ENCODE measurements around the gene CGREF1. TPM values are rescaled to one million over a fixed set of nuclear protein-coding genes. Genes with fewer than 3 reads are reported as not detected.

CGREF1 gene
- total RNA-seq, 1 experiment from 2014 or later, result 4.0 TPM

- Histone ChIP-seq H3K9me3 (ENCODE audit: control insufficient read depth in 1 of 2, insufficient read depth in 1 of 2, low read depth in 1 of 2, low read length in 2 of 2) (no peaks in the 10 kb centered on the region), H3K9me2 (ENCODE audit: insufficient read depth) (no peaks in the 10 kb centered on the region), H3K4me3 (replicated peaks in 1 of 2; ENCODE audit: low read depth in 1 of 2, low read length in 2 of 2) (no peak overlapping the region), H3K36me3 (ENCODE audit: control insufficient read depth in 1 of 2, insufficient read depth in 2 of 2, low read length in 2 of 2) (no peaks in the 10 kb centered on the region), H3K79me2 (ENCODE audit: insufficient read depth, low read length) (no peaks in the 10 kb centered on the region), H3K9ac (ENCODE audit: low read length) (no peak overlapping the region), H3K27ac (ENCODE audit: low read depth, low read length) (no peak overlapping the region), H3K4me1 (ENCODE audit: control insufficient read depth in 1 of 2, insufficient read depth in 2 of 2, low read length in 2 of 2) (peaks cover 0 to 9% of the 10 kb centered on the region in 2 experiments; a peak in 1 of 4 replicates), H4K20me1 (ENCODE audit: insufficient read depth) (no peaks in the 10 kb centered on the region), H3K27me3 (ENCODE audit: insufficient read depth, low read length) (no peaks in the 10 kb centered on the region), H2AFZ (ENCODE audit: low read depth, low read length, poor library complexity, severe bottlenecking) (no peak overlapping the region), H3K4me2 (ENCODE audit: low read length) (no peak overlapping the region)
- CTCF ChIA-PET, result no interaction called here
- no peak for DNase-seq (ENCODE audit: low read depth, low spot score)
- POLR2A ChIA-PET, result no interaction called here
- no TSS peak for BruUV-seq (replicated peaks)
- ATAC-seq, result no peak
- RAD21 ChIA-PET (ENCODE audit: low non-redundant PET in 1 of 2, low total read pairs in 2 of 2, uncharacterized antibody in 2 of 2, unreplicated experiment in 2 of 2), result no interaction called here
- intact Hi-C loops (cut with micrococcal nuclease), result no loop called here
- TF ChIP-seq EGR1 (IDR thresholded peaks at IDR 0.05; ENCODE audit: low read depth), result no peak
- TF ChIP-seq RAD21 (IDR thresholded peaks at IDR 0.05; ENCODE audit: low read depth), result no peak
- TF ChIP-seq SP1 (IDR thresholded peaks at IDR 0.05; ENCODE audit: low read depth), result no peak
- TF ChIP-seq ATF3 (IDR thresholded peaks at IDR 0.05), result no peak
- no peak for TF ChIP-seq EZH2 (IDR thresholded peaks at IDR 0.05)
- TF ChIP-seq SRF (IDR thresholded peaks at IDR 0.05; ENCODE audit: low read depth), result no peak
- no peak for TF ChIP-seq JUND (IDR thresholded peaks at IDR 0.05)
- no peak for TF ChIP-seq ZNF274 (IDR thresholded peaks at IDR 0.05; ENCODE audit: low read depth, low read length)
- TF ChIP-seq, protein P1, sequence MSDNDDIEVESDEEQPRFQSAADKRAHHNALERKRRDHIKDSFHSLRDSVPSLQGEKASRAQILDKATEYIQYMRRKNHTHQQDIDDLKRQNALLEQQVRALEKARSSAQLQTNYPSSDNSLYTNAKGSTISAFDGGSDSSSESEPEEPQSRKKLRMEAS (IDR thresholded peaks at IDR 0.05), result no peak
- TF ChIP-seq POLR2AphosphoS5 (IDR thresholded peaks at IDR 0.05; ENCODE audit: low read depth, low read length), result no peak
- no peak for TF ChIP-seq SIN3A (IDR thresholded peaks at IDR 0.05; ENCODE audit: low read depth)
- TF ChIP-seq, protein P2, sequence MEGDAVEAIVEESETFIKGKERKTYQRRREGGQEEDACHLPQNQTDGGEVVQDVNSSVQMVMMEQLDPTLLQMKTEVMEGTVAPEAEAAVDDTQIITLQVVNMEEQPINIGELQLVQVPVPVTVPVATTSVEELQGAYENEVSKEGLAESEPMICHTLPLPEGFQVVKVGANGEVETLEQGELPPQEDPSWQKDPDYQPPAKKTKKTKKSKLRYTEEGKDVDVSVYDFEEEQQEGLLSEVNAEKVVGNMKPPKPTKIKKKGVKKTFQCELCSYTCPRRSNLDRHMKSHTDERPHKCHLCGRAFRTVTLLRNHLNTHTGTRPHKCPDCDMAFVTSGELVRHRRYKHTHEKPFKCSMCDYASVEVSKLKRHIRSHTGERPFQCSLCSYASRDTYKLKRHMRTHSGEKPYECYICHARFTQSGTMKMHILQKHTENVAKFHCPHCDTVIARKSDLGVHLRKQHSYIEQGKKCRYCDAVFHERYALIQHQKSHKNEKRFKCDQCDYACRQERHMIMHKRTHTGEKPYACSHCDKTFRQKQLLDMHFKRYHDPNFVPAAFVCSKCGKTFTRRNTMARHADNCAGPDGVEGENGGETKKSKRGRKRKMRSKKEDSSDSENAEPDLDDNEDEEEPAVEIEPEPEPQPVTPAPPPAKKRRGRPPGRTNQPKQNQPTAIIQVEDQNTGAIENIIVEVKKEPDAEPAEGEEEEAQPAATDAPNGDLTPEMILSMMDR (IDR thresholded peaks at IDR 0.05 in 2 of 3, conservative IDR thresholded peaks at IDR 0.05 in 1 of 3; ENCODE audit: borderline replicate concordance in 1 of 3, insufficient read depth in 1 of 3, low read depth in 2 of 3, low read length in 2 of 3), result no peak
- TF ChIP-seq YY1 (IDR thresholded peaks at IDR 0.05; ENCODE audit: extremely low read depth, insufficient replicate concordance, low read depth, low read length), result no peak
- no peak for TF ChIP-seq TCF7L2 (IDR thresholded peaks at IDR 0.05; ENCODE audit: borderline replicate concordance, extremely low read depth, insufficient read depth, insufficient read length)
- no peak for TF ChIP-seq ZBTB33 (IDR thresholded peaks at IDR 0.05; ENCODE audit: extremely low read depth, insufficient replicate concordance, low read length)
- no peak for TF ChIP-seq CEBPB (IDR thresholded peaks at IDR 0.05; ENCODE audit: low read depth)
- no peak for TF ChIP-seq ELF1 (IDR thresholded peaks at IDR 0.05; ENCODE audit: borderline replicate concordance, low read depth)
- TF ChIP-seq CBX3 (IDR thresholded peaks at IDR 0.05; ENCODE audit: low read depth), result no peak
- no peak for TF ChIP-seq EZH2phosphoT487 (IDR thresholded peaks at IDR 0.05; ENCODE audit: borderline replicate concordance)
- TF ChIP-seq ZFX (IDR thresholded peaks at IDR 0.05), result no peak
These were observed 25.2 kb downstream of the CGREF1 start for GRCh38 chr2:27093430-27094352.

Measured in HCT116 (cell line).